CD4-positive, alpha-beta T cell treated with Interferon alpha-2 for 1 hour (primary cell): Measurements from ENCODE around the gene MTOR.
"Not testable (repeated sequence)": the region's sequence is repeated elsewhere in the genome, so short reads cannot be mapped to it uniquely, and the experiment has no call there.

Source experiments
- DNase-seq, 2 donors: peaks; one replicate each; pipeline ENCODE4 v3.0.0-alpha.2; 2020 to 2022

Gene MTOR

GRCh38 chr1:11262171-11263049, at the start of gene MTOR:
Gene MTOR, minus strand, starts transcription at chr1:11262551. Its CDS starts 3,142 bp downstream, at chr1:11259409.
- DNase-seq = peak; percentile 99

- DNase-seq = no peak
Observed at GRCh38 chr1:11309385-11309784, 47.0 kb upstream of the MTOR start.

GRCh38 chr1:11308699-11309224, 46.4 kb upstream of the MTOR start:
- DNase-seq = no peak

GRCh38 chr1:11307852-11308251, 45.5 kb upstream of the MTOR start:
- DNase-seq = no peak

- DNase-seq = not testable (repeated sequence)
Observed at GRCh38 chr1:11305516-11305915, 43.2 kb upstream of the MTOR start.

- DNase-seq = no peak
Observed at GRCh38 chr1:11302366-11302765, 40.0 kb upstream of the MTOR start.

GRCh38 chr1:11301601-11302000, 39.2 kb upstream of the MTOR start:
- DNase-seq = no peak

GRCh38 chr1:11299225-11299574, 36.8 kb upstream of the MTOR start:
- no peak for DNase-seq

- no peak for DNase-seq
Observed at GRCh38 chr1:11298390-11299224, 36.3 kb upstream of the MTOR start.

GRCh38 chr1:11297774-11298173, 35.4 kb upstream of the MTOR start:
- DNase-seq = not testable (repeated sequence)

GRCh38 chr1:11295905-11296304, 33.6 kb upstream of the MTOR start:
- DNase-seq = peak in 1 of 2 donors; percentile 29

- peak in 1 of 2 donors; percentile 6 for DNase-seq
Observed at GRCh38 chr1:11294951-11295350, 32.6 kb upstream of the MTOR start.

GRCh38 chr1:11293856-11294255, 31.5 kb upstream of the MTOR start:
- no peak for DNase-seq

GRCh38 chr1:11291049-11291448, 28.7 kb upstream of the MTOR start:
- DNase-seq = no peak

GRCh38 chr1:11289064-11289463, 26.7 kb upstream of the MTOR start:
- DNase-seq = no peak

- no peak for DNase-seq
Observed at GRCh38 chr1:11286735-11287410, 24.5 kb upstream of the MTOR start.

GRCh38 chr1:11285883-11286734, 23.8 kb upstream of the MTOR start:
- no peak for DNase-seq

- no peak for DNase-seq
Observed at GRCh38 chr1:11284784-11285183, 22.4 kb upstream of the MTOR start.

- no peak for DNase-seq
Observed at GRCh38 chr1:11283151-11283550, 20.8 kb upstream of the MTOR start.

- DNase-seq = no peak
Observed at GRCh38 chr1:11281518-11282331, 19.4 kb upstream of the MTOR start.

GRCh38 chr1:11280719-11281376, 18.5 kb upstream of the MTOR start:
- DNase-seq = peak in 1 of 2 donors; percentile 39
